ENCODE measurements around the gene USO1. TPM values are rescaled to one million over a fixed set of nuclear protein-coding genes. Genes with fewer than 3 reads are reported as not detected.

The USO1 gene
- total and polyA plus RNA-seq, 2 of the 13 experiments (the other 11 are each of a cell fraction or from before 2014, with no cell fraction given), result 52.2 to 87.7 TPM

GRCh38 chr4:75696581-75696980, 27.8 kb upstream of the USO1 start:
- H3K4me3 ChIP-seq (replicated peaks in 1 of 3; ENCODE audit: insufficient read depth in 1 of 3, low read depth in 2 of 3, low read length in 3 of 3), result no peak overlapping the region
- H2AFZ ChIP-seq (ENCODE audit: low read length), result no peak overlapping the region
- intact Hi-C loops (cut with micrococcal nuclease; ENCODE audit: unreplicated experiment), result no loop called here
- no peaks in the 10 kb centered on the region for H3K79me2 ChIP-seq (ENCODE audit: insufficient read depth, low read length)
- no peak for DNase-seq (ENCODE audit: low spot score)
- peaks cover 12% of the 10 kb centered on the region for H3K4me1 ChIP-seq (ENCODE audit: insufficient read depth, low read length)
- BruUV-seq (replicated peaks), result no TSS peak
- H3K36me3 ChIP-seq (replicated peaks in 1 of 2; ENCODE audit: control insufficient read depth in 1 of 2, insufficient read depth in 2 of 2, low read length in 2 of 2), result peaks cover 1 to 10% of the 10 kb centered on the region in 2 experiments; a peak in 3 of 5 replicates
- no peak for TF ChIP-seq ZNF282 (IDR thresholded peaks at IDR 0.05; ENCODE audit: partially characterized antibody)
- no peak for TF ChIP-seq IRF9 (CRISPR knock-in tag; IDR thresholded peaks at IDR 0.05; ENCODE audit: borderline replicate concordance)
- no peak for TF ChIP-seq RNF2 (conservative IDR thresholded peaks at IDR 0.05; ENCODE audit: low read depth)
- no peak for TF ChIP-seq HMG20B (CRISPR knock-in tag; conservative IDR thresholded peaks at IDR 0.05)
- TF ChIP-seq E2F5 (CRISPR knock-in tag; conservative IDR thresholded peaks at IDR 0.05), result no peak
- no peak for TF ChIP-seq HDAC1 (CRISPR knock-in tag; IDR thresholded peaks at IDR 0.05)
- no peak for TF ChIP-seq ZNF556 (CRISPR knock-in tag; IDR thresholded peaks at IDR 0.05; ENCODE audit: borderline replicate concordance)
- TF ChIP-seq ZNF468 (CRISPR knock-in tag; IDR thresholded peaks at IDR 0.05), result no peak
- no peak for ATAC-seq
- no peaks in the 10 kb centered on the region for H3K9me3 ChIP-seq (ENCODE audit: low read length)
- WGBS (ENCODE audit: low lambda C conversion rate), result 97% methylated on average over 3 of the region's 3 CpGs
- in situ Hi-C loops (cut with HindIII; ENCODE audit: extremely low pct_ligation_motif_present, low pct_unique_long_range_greater_than_20kb), result no loop called here
- no peak for FAIRE-seq
- no peaks in the 10 kb centered on the region for H4K20me1 ChIP-seq (ENCODE audit: insufficient read depth, low read length)
- H3K27me3 ChIP-seq (ENCODE audit: control insufficient read depth in 1 of 2, insufficient read depth in 2 of 2, low read length in 2 of 2), result no peaks in the 10 kb centered on the region
- no peak overlapping the region for H3K4me2 ChIP-seq (ENCODE audit: low read depth, low read length)
- ChIA-PET CTCF (ENCODE audit: low intra/inter-chr PET ratio, low total read pairs) (no interaction called here), POLR2A (no interaction called here)
- H3K27ac ChIP-seq (ENCODE audit: extremely low read length, insufficient read depth, low read length), result no peak overlapping the region
- no peak overlapping the region for H3K9ac ChIP-seq (ENCODE audit: insufficient read depth, low read depth, low read length)
